NCI-H146 (cell line): ENCODE measurements around the gene OR8B8.
"Not testable (repeated sequence)": the region's sequence is repeated elsewhere in the genome, so short reads cannot be mapped to it uniquely, and the experiment has no call there.

Experiments
- DNase-seq: peaks from one replicate; lab custom pipeline; 2025; lab: John Stamatoyannopoulos, UW

The OR8B8 gene

DNA sequence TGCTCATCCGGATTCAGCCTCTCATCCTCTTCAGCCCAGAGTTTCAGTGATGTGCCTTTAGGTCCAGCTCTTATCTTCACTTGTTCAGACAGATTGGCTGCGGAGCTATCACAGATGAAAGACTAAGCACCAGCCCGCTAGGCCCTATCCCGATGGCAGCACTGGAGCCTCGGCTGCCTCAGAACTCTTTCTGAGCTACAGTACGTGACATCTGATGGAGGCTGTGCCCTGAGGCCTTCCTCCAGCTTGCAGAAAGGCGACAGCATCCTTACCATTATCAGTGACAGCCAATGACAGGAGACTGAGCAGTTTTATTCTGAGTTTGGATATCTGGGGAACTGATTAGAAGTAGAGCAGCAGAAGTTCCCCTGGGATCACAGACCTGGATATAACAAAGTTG lies 4.0 kb downstream of the OR8B8 start:
- DNase-seq = no peak

DNA sequence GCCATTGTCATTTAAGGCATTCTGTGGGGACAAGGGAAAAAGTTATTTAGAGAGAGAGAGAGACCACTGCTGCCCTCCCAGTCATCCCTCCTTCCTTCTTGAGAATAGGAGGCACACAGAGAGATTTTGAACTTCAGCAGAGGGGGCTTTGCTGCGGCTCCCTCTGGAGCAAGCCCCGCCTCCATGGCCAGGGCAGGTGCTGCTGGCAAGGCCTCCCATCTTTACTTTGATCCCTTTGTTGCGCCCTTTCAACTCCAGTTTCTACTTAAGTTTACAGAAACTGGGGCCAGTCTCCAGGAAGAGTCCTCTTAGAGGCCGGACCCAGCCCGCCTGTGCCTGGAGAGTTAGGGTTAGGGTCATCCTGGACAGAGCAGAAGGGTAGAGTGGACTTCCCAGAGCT lies 4.4 kb downstream of the OR8B8 start:
- DNase-seq = no peak

DNA sequence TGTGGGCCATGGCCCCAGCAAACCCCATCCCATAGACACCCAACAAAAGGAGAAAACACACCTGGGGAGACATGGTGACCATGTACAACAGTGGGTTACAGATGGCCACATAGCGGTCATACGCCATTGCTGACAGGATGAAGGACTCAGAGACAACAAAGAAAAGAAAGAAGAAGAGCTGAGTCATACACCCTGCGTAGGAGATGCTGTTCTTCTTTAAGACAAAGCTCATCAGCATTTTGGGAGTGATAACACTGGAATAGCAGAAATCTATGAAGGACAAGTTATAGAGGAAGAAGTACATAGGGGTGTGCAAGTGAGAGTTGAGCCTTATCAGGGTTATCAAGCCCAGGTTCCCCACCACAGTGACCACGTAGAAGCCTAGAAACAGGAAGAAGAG lies 4.9 kb downstream of the OR8B8 start:
- no peak for DNase-seq

DNA sequence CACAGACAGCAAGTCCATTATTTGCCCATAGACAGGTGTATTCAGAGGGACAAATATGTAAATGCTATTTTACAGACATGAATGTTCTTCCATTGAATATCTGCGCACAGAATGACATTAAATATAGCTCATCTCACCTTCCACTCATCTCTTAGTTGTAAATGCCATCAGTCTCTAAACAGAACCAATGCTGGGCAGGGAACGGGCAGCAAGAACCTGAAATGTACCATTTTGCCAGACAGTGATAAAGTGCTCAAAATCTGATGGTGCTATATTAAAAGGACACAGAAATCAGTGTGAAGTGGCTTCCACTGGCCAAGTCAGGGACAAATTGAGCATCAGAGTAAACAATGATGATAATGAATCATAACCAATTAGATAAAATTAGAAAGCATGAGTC lies 10.8 kb downstream of the OR8B8 start:
- no peak for DNase-seq

DNA sequence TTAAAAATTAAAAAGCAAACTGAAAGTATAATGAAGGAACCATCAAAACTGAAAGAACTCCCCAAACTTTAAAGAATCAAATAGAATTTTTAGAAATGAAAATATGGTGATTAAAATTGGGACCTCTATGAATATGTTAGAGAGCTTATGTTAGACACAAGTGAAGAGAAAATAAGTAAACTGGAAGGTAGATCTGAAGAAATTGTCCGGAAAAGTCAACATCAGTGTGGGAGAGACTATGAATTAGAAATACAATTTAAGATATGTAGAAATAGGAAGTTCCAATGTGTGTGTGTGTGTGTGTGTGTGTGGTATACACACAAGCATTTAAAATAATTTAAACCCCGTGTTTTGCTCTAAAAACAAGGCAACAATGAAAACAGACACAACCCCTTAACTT lies 15.9 kb downstream of the OR8B8 start:
- DNase-seq = no peak

DNA sequence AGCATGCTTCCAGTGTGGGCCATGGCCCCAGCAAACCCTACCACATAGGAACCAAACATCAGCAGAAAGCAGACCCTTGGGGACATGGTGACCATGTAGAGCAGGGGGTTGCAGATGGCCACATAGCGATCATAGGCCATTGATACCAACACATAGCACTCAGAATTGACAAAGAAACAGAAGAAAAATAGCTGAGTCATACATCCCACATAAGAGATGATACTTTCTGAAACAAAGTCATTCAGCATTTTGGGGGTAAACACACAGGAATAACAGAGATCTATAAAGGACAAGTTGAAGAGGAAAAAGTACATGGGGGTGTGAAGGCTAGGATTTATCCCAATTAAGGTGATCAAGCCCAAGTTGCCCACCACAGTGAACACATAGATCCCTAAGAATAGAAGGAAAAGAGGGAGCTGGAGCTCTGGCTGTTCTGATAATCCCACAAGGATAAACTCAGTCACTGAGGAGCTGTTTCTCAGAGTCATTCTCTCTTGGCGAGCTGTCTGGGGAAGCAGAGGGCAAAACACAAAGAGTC lies 21.0 kb downstream of the OR8B8 start, which contains the start of gene OR8B4:
Gene OR8B4 (minus strand): TSS at position 488 of the 538 bp plus-strand sequence. CDS start 0 bp downstream, at position 488.
- DNase-seq = no peak

DNA sequence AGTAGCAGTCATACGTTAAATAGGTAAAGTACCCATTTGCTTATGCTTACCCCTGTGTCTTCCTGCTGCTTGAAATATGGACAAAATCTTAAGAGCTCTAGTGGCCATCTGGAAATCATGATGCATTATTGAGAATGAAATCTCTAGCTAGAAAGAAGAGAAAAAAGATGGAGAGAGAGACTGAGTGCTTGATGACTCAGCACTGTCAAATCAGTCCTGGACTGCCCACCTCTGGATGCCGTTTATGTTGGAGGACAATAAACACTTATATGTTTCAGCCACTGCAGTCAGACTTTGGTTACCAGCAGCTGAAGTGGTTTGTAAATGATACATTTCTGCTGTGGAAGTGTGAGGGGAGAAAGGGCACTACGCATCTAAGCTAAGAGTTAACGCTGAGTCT lies 24.5 kb downstream of the OR8B8 start:
- no peak for DNase-seq

DNA sequence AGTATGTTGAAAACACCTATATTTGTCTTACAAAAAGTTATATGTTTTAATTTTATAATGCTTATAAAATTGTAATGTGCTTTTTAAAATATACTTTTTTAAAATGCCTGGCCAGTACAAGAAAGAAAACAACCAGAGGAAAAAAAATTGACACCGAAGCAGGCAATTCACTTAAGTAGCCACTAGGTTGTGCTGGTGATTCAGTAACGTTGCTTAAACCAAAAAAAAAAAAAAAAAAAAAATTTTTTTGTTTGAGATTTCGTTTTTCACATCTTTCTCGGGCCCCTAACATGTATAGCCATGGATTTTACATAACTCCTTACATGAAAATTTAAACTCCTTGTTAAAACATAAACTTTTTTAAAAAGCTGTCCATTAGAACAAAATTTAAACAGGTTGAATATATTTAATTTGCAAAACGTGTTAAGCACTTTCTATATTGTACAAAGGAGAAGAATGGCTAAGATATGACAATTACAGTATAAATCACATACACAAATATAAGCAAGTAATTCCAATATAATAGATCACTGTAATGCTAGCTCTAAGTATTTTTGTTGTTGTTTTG lies 30.1 kb downstream of the OR8B8 start:
- DNase-seq = peak; percentile 10

DNA sequence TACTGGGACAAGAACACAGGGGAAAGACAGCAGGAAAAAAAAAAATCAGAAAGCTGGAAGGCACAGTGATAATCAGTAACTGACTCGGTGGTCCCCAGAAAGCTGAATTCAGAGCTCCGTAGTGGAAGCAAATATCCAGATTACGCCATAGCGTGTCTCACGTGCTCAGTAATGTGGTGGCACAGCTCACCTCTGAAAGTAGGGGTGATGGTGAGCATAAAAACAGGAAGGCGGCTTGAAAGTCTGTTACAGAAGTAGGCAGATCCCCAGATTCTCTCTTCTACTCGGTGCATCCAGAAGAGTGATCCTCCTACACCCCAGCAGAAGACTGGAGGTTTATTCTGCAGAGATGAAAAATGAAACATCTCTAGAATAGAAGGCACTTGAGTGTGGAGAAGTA lies 35.6 kb downstream of the OR8B8 start:
- no peak for DNase-seq

DNA sequence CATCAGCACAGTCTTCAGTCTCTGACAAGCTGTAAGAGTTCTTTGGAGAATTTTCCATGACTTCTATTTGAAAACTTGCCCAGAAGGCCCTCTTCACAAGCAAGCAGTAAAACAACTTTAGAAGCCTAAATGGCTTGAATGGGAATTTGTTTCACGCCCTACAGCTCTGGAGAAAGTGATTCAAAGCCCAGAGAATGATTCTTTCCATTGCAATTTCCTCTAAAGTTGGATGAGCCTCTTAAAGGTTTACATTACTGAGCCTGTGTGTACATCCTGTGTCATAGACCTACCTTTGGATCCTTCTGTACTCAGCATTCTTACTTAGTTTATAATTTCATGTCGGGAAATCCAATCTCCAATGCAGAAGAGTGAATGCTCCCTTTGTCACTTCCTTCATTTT lies 39.9 kb downstream of the OR8B8 start:
- no peak for DNase-seq

DNA sequence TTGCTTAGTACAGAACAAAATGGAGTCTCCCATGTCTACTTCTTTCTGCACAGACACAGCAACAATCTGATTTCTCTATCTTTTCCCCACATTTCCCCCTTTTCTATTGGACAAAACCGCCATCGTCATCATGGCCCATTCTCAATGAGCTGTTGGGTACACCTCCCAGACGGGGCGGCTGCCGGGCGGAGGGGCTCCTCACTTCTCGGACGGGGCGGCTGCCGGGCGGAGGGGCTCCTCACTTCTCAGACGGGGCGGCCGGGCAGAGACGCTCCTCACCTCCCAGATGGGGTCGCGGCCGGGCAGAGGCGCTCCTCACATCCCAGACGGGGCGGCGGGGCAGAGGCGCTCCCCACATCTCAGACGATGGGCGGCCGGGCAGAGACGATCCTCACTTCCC lies 42.3 kb downstream of the OR8B8 start:
- not testable (repeated sequence) for DNase-seq

DNA sequence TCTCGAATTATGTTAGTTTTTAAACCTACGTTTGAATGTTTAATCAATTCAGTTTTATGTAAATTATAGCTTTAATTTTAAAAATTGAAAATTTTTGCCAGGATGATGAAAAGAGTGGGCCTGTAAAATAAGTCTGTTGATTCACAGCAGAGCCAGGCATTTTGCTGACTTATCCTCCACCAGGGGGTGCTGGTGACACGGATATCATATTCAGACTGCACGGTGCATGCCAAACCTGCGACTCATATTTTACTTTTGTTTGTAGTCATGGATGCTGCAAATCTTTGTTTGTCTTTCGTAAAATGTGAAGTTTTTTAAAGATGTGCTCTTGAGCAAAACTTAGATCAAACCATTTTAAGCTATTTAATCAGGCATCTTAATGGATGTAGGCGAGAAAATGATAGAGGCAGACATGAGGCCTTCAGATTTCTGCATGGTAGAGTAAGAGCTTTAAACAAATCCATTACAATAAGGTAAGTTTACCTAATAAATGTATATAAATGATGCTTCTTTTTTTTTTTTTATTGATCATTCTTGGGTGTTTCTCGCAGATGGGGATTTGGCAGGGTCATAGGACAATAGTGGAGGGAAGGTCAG lies 43.1 kb downstream of the OR8B8 start:
- peak; percentile 39 for DNase-seq

DNA sequence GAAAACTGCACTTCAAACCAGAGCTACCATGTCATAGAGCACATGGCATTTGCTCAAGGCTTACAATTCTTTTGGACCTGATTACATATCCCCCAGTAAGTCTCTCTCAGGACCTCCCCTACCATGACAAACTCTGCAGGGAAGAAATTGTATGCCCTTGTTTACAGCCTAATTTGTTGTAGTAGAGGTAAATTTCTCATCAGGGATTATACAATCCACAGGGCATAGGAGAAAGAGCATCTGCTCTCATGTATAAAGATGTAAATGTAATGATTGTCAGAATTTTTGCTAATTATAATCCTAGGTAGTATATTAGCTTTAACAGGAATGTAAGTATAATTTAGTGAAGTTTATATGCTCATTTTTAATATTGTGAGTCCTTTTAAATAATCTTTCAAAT lies 46.6 kb downstream of the OR8B8 start, which contains the start of gene OR8B3:
Gene OR8B3 (minus strand): TSS at position 101 of the 400 bp plus-strand sequence. CDS start 1,673 bp downstream, outside the sequence.
- DNase-seq = no peak

DNA sequence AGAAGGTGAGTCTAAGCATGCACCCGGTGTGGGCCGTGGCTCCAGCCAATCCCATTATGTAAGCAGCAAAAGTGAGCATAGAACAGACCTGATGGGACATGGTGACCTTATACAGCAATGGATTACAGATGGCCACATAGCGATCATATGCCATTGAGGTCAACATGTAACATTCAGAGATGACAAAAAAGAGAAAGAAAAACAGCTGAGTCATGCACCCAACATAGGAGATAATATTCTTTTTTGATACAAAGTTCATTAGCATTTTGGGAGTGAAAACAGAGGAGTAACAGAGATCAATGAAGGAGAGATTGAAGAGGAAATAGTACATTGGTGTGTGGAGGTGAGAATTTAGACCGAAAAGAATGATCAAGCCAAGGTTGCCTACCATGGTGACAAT lies 48.6 kb downstream of the OR8B8 start:
- not testable (repeated sequence) for DNase-seq

DNA sequence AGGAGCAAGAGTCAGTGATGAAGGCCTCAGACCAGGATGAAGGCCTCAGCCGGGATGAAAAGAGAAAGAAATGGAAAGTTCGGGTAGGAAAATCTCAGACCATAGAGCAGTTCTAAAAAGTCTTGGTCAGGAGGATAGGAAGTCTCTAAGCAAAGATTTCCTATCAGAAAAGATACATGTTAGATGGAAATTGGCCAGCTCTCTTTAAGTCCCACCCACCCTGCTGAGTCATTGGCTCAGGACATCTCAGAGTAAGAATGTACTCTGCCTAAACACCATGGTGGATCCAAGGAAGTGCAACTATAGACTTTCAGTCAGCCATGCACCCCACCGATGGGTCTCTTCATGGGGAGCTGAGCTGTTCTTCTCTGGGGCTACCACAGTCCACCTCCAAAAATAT lies 51.1 kb downstream of the OR8B8 start:
- no peak for DNase-seq
